ENCODE results near the gene NRM.
"Not testable (repeated sequence)": the region's sequence is repeated elsewhere in the genome, so short reads cannot be mapped to it uniquely, and the experiment has no call there.

NRM gene, protein sequence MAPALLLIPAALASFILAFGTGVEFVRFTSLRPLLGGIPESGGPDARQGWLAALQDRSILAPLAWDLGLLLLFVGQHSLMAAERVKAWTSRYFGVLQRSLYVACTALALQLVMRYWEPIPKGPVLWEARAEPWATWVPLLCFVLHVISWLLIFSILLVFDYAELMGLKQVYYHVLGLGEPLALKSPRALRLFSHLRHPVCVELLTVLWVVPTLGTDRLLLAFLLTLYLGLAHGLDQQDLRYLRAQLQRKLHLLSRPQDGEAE

GRCh38 chr6:30690403-30691207 lies at the start of gene NRM:
Gene NRM (minus strand): TSS chr6:30690984. CDS start chr6:30690974, 10 bp downstream.
- DNase-seq (ENCODE audit: low read depth), result peak; percentile 69

DNA sequence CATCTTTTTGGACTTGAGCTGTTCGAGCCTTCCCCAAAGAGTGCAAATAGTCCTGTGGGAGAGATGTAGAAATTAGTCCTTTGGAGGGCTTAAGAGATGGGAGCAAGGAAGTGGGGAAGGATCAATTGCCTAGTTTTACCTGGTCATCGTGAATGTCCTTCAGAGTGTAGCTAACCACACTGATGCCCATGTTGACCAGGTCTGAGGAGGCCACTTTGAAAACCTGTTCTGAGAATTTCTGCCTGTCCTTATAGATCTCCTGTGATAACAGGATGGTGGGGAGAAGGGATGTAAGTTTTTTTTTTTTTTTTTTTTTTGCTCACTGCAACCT lies 49.7 kb upstream of the NRM start:
- DNase-seq (ENCODE audit: low read depth), result no peak

GRCh38 chr6:30738532-30738931 lies 47.7 kb upstream of the NRM start:
- DNase-seq (ENCODE audit: low read depth), result no peak

GRCh38 chr6:30735668-30736314 lies 45.0 kb upstream of the NRM start:
- no peak for DNase-seq (ENCODE audit: low read depth)

- no peak for DNase-seq (ENCODE audit: low read depth)
These were observed 41.6 kb upstream of the NRM start for GRCh38 chr6:30732237-30732943.

DNA sequence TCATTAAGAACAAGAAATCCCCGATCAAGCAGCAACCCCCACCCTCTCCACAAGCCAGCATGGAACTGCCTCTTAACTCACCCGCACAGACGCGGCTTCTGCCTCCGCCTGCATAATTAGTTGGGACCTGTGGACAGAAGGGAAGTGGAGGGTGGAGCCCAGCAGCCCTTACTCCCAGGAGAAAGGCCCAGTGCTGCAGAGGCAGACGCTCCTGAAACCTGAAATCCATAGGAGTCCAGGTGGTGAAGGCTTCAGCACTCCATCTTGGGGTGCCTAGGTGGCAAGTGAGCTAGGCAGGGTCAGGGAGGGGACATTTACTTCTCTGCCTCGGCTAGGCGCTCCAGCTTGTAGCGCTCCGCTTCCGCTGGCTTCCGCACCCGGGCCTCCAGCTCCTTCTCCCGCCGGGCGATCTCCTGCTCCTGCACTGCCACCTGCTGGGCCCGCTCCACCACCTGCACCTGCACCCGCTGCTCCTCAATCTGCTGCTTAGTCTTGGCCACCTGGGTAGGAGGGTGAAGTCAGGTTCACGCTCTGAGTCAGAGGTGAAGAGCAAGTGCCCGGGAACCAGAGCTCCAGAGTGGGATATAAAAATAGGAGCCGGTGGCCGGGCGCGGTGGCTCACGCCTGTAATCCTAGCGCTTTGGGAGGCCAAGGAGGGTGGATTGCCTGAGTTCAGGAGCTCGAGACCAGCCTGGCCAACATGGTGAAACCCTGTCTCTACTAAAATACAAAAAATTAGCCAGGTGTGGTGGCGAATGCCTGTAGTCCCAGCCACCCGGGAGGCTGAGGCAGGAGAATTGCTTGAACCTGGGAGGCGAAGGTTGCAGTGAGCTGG lies 40.0 kb upstream of the NRM start:
- DNase-seq (ENCODE audit: low read depth), result peak; percentile 72

- no peak for DNase-seq (ENCODE audit: low read depth)
These were observed 37.3 kb upstream of the NRM start for GRCh38 chr6:30727920-30728553.

- DNase-seq (ENCODE audit: low read depth), result no peak
These were observed 36.0 kb upstream of the NRM start for GRCh38 chr6:30726506-30727413.

DNA sequence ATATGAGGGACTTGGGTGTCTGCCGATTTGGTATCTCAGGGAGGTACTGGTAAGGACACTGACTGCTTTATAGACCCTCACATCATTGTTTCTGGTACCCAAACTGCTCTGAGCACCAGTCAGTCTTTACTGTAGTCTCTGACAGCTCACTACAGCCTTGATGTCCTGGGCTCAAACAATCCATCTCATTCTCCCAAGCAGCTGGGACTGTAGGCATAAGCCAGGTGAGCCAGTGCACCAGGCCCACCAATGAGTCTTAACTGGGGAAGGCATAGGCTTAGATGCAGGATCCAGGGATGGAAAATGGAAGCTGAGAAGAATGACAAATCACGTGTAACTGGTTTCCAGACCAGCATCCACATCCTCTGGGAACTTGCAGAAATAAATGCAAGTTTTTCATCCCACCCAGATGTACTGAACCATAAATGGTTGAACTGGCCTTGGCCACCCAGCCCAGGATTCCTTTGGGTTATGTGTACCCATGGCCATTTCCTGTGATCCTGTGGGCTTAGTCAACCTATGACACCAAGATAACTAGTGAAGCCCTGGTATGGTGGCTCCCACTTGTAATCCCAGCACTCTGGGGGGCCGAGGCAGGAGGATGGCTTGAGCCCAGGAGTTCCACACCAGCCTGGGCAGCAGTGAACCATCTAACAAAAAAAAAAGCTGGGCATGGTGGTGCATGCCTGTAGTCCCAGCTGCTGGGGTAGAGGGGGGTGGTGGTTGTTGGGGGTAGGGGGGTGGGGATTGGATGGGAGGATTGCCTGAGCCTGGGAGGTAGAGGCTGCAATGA lies 35.1 kb upstream of the NRM start:
- no peak for DNase-seq (ENCODE audit: low read depth)

DNA sequence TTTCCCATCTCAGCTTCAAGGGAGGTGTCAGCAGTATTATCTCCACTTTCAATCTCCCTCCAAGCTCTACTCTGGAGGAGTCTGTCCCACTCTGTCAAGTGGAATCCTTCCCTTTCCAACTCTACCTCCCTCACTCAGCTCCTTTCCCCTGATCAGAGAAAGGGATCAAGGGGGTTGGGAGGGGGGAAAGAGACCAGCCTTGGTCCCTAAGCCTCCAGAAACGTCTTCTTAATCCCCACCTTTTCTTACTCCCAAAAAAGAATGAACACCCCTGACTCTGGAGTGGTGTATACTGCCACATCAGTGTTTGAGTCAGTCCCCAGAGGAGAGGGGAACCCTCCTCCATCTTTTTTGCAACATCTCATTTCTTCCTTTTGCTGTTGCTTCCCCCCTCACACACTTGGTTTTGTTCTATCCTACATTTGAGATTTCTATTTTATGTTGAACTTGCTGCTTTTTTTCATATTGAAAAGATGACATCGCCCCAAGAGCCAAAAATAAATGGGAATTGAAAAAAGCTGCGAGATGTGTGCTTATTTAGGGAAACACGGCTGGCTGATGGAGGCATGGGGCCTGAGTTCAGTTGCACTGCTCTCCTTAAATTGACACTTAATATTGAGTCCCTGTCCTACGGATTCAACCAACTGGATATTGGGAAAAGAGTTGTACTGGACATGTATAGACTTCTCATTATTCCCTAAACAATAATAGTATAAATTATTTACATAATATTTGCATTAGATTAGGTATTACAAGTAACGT lies 34.3 kb upstream of the NRM start:
- DNase-seq (ENCODE audit: low read depth), result no peak

- DNase-seq (ENCODE audit: low read depth), result not testable (repeated sequence)
These were observed 33.3 kb upstream of the NRM start for GRCh38 chr6:30723843-30724741.

GRCh38 chr6:30723159-30723842 lies 32.5 kb upstream of the NRM start:
- DNase-seq (ENCODE audit: low read depth), result not testable (repeated sequence)

DNA sequence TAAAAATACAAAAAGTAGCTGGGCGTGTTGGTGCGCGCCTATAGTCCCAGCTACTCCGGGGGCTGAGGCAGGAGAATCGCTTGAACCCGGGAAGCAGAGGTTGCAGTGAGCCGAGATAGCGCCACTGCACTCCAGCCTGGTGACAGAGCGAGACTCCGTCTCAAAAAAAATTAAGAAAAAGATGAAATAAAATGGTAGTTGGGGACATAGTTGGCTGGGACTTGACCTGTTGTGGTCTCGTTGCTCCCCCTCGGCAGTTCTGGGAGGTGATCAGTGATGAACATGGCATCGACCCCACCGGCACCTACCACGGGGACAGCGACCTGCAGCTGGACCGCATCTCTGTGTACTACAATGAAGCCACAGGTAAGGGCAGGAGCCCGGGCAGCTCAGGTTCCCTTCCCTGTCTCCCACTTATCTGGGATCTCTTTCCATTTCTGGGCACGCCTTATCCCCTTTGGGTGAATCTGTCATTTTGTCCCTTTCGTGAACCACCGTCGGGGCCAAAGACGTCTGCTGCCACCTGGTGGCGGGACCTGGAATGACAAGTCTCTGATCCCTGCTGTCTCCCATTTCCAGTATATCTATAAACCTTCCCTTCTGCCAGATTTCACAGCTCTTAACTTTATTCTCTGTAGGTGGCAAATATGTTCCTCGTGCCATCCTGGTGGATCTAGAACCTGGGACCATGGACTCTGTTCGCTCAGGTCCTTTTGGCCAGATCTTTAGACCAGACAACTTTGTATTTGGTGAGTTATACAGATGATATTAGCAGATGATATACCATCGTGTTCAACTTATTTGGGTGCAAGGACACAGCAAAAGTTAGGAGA lies 31.7 kb upstream of the NRM start:
- DNase-seq (ENCODE audit: low read depth), result peak; percentile 73

DNA sequence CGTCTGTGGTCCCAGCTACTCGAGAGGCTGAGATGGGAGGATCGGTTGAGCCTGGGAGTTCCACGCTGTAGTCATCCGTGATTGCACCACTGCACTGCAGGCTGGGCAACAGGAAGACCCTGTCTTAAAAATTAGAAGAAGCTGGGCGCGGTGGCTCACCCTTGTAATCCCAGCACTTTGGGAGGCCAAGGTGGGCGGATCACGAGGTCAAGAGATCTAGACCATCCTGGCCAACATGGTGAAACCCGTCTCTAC lies 31.2 kb upstream of the NRM start:
- DNase-seq (ENCODE audit: low read depth), result not testable (repeated sequence)

DNA sequence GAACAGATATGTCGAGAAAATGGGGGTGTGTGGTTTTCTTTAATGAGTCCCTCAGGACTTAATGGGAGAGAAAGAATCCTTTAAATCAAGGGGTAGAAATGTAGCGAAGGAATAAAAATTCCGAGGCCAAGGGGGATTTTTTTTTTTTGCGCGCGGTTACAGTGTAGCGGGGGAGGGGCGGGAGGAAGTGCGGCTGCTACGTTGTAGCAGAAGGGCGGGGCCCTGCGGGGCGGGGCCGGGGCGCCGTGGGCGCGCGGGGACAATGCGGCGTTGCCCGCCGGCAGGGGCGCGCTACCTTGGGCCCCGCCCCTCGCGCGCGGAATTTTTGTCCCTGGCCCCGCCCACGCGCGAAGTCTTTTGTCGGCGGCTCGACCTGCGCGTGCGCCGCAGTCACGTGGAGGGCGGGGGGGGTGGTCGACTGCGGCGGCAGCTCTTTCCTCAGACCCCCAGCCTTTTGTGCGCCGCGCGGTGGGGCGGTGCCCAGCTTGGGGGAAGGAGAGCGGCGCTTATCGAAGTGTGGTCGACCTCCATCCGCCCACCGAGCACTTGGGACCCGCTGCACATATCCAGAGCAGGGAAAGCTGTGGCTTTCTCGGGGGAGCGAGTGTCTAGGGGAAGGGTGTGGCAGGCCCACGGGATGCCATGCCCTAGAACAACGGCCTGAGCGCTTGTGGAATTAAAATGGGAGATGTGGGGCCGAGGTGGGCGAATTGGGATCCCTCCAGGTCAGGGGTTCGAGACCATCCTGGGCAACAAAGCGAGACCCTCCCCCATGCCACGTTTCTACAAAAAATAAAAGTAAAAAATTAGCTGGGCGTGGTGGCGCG lies 30.6 kb upstream of the NRM start:
- peak; percentile 96 for DNase-seq (ENCODE audit: low read depth)
